NCI-H2227 (cell line): ENCODE measurements around the gene ITGAX.

Experiments used
- DNase-seq: peaks from one replicate; lab custom pipeline; 2025; ENCODE audit not compliant: unreplicated experiment; lab: John Stamatoyannopoulos, UW

The ITGAX gene

GRCh38 chr16:31430380-31431052 is 75.5 kb downstream of the ITGAX start:
- no peak for DNase-seq
